ENCODE data around the gene CNGB1.
A peak's percentile ranks its signal among the peaks of the same experiment; 100 is the strongest.

The CNGB1 gene

DNA sequence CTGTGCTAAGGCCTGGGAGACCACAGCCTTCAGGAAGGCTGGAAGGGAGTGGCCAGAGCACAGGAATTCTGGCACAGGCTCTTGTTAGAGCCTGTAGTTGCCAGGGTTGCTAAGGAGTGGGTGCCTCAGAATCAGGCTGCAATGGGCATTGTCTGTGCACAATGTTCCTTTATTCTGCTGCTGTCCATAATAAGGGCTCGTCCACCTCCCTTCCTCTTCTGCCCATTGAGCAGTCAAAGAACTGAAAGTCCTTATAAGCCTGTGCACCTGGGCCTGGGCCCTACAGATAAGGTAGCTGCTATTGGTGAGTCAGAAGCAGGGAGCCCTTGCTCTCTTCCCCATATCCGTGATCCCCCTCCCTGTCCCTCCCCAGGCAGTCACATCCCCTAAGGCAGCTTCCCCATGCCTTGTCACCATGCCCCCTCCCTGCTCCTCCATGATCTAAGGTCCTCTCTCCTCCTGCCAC is 5.4 kb upstream of the CNGB1 start:
- no peak overlapping the region for H3K4me2 ChIP-seq (ENCODE audit: low read depth, low read length, poor library complexity, severe bottlenecking)
- H3K9me3 ChIP-seq (ENCODE audit: insufficient read depth, low read depth, low read length): no peaks in the 10 kb centered on the region
- H4K20me1 ChIP-seq (ENCODE audit: insufficient read depth, low read length, poor library complexity, severe bottlenecking): no peaks in the 10 kb centered on the region
- no peak overlapping the region for H3K9ac ChIP-seq (ENCODE audit: low read depth, low read length, poor library complexity, severe bottlenecking)
- H3K4me3 ChIP-seq (ENCODE audit: low read length, poor library complexity, severe bottlenecking): no peak overlapping the region
- H3K79me2 ChIP-seq (ENCODE audit: insufficient read depth, low read length): no peaks in the 10 kb centered on the region
- H2AFZ ChIP-seq (ENCODE audit: low read length): no peak overlapping the region
- no peaks in the 10 kb centered on the region for H3K9me2 ChIP-seq (replicated peaks; ENCODE audit: low read depth, low read length)
- H3K4me1 ChIP-seq (ENCODE audit: insufficient read depth, low read length, poor library complexity, severe bottlenecking): peaks cover 13% of the 10 kb centered on the region
- TF ChIP-seq EZH2phosphoT487 (IDR thresholded peaks at IDR 0.05; ENCODE audit: borderline replicate concordance): no peak
- TF ChIP-seq, protein P1, sequence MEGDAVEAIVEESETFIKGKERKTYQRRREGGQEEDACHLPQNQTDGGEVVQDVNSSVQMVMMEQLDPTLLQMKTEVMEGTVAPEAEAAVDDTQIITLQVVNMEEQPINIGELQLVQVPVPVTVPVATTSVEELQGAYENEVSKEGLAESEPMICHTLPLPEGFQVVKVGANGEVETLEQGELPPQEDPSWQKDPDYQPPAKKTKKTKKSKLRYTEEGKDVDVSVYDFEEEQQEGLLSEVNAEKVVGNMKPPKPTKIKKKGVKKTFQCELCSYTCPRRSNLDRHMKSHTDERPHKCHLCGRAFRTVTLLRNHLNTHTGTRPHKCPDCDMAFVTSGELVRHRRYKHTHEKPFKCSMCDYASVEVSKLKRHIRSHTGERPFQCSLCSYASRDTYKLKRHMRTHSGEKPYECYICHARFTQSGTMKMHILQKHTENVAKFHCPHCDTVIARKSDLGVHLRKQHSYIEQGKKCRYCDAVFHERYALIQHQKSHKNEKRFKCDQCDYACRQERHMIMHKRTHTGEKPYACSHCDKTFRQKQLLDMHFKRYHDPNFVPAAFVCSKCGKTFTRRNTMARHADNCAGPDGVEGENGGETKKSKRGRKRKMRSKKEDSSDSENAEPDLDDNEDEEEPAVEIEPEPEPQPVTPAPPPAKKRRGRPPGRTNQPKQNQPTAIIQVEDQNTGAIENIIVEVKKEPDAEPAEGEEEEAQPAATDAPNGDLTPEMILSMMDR (conservative IDR thresholded peaks at IDR 0.05; ENCODE audit: low read length): no peak
- no peaks in the 10 kb centered on the region for H3K27me3 ChIP-seq (ENCODE audit: insufficient read depth, low read length, poor library complexity, severe bottlenecking)
- H3F3A ChIP-seq (ENCODE audit: low read depth): no peaks in the 10 kb centered on the region
- H3K36me3 ChIP-seq (ENCODE audit: insufficient read depth, low read length): no peaks in the 10 kb centered on the region

DNA sequence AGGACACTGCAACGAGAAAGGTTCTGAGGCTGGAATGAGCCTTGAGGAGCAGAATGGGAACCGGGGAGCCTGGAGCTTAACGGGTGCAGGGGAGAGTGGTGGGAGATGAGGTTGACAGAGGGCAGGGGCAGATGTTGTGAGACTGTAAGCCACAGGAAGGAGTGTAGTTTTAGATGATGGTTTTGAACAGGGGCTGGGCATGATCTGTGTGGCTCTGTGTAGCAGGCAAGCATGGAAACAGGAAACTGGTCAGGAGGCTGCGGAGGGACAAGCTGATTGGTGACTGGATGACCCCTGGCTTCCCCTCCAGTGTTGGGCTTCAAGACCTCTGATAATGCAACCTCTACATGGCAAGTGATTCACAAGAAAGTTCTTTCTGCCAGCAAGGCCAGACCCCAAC is 1.4 kb upstream of the CNGB1 start:
- Histone ChIP-seq H3K79me2 (ENCODE audit: insufficient read depth, low read length) (no peaks in the 10 kb centered on the region), H3K4me2 (ENCODE audit: low read depth, low read length, poor library complexity, severe bottlenecking) (peak overlapping the region; percentile 51), H3K9me3 (ENCODE audit: insufficient read depth, low read depth, low read length) (no peaks in the 10 kb centered on the region), H3K9me2 (replicated peaks; ENCODE audit: low read depth, low read length) (no peaks in the 10 kb centered on the region), H3K9ac (ENCODE audit: low read depth, low read length, poor library complexity, severe bottlenecking) (peak overlapping the region; percentile 31), H3K27me3 (ENCODE audit: insufficient read depth, low read length, poor library complexity, severe bottlenecking) (no peaks in the 10 kb centered on the region), H2AFZ (ENCODE audit: low read length) (peak overlapping the region; percentile 31; the same call in 1 of the 2 replicates), H3K4me3 (ENCODE audit: low read length, poor library complexity, severe bottlenecking) (no peak overlapping the region), H3K4me1 (ENCODE audit: insufficient read depth, low read length, poor library complexity, severe bottlenecking) (peaks cover 20% of the 10 kb centered on the region), H3F3A (ENCODE audit: low read depth) (no peaks in the 10 kb centered on the region), H4K20me1 (ENCODE audit: insufficient read depth, low read length, poor library complexity, severe bottlenecking) (no peaks in the 10 kb centered on the region), H3K36me3 (ENCODE audit: insufficient read depth, low read length) (no peaks in the 10 kb centered on the region)
- TF ChIP-seq, protein P1 (conservative IDR thresholded peaks at IDR 0.05; ENCODE audit: low read length): no peak
- TF ChIP-seq EZH2phosphoT487 (IDR thresholded peaks at IDR 0.05; ENCODE audit: borderline replicate concordance): no peak

DNA sequence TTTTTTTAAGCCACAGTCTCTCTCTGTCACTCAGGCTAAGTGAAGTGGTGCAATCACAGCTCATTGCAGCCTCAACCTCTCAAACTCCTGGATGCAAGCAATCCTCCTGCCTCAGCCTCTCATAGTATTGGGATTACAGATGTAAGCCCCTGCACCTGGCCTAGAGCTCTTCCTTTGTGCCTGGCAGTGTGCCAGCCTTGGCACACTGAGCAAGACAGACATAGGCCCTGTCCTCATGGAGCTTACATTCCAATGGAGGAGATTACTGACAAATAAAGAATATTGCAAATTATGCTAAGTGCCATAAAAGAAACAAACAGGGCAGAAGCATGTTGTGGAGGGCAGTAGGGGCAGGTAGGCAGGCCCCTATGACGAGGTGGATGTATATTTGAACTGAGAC is 920 bp upstream of the CNGB1 start:
- Histone ChIP-seq H4K20me1 (ENCODE audit: insufficient read depth, low read length, poor library complexity, severe bottlenecking) (no peaks in the 10 kb centered on the region), H3K9me3 (ENCODE audit: insufficient read depth, low read depth, low read length) (no peaks in the 10 kb centered on the region), H3K4me2 (ENCODE audit: low read depth, low read length, poor library complexity, severe bottlenecking) (peak overlapping the region; percentile 51), H3K9ac (ENCODE audit: low read depth, low read length, poor library complexity, severe bottlenecking) (no peak overlapping the region), H3K79me2 (ENCODE audit: insufficient read depth, low read length) (no peaks in the 10 kb centered on the region), H3F3A (ENCODE audit: low read depth) (no peaks in the 10 kb centered on the region), H3K27me3 (ENCODE audit: insufficient read depth, low read length, poor library complexity, severe bottlenecking) (no peaks in the 10 kb centered on the region), H3K36me3 (ENCODE audit: insufficient read depth, low read length) (no peaks in the 10 kb centered on the region), H2AFZ (ENCODE audit: low read length) (0 out of 2 replicates have a peak overlapping the region, but pooled peaks have one; percentile 31), H3K4me1 (ENCODE audit: insufficient read depth, low read length, poor library complexity, severe bottlenecking) (peaks cover 20% of the 10 kb centered on the region), H3K4me3 (ENCODE audit: low read length, poor library complexity, severe bottlenecking) (no peak overlapping the region), H3K9me2 (replicated peaks; ENCODE audit: low read depth, low read length) (no peaks in the 10 kb centered on the region)
- no peak for TF ChIP-seq EZH2phosphoT487 (IDR thresholded peaks at IDR 0.05; ENCODE audit: borderline replicate concordance)

DNA sequence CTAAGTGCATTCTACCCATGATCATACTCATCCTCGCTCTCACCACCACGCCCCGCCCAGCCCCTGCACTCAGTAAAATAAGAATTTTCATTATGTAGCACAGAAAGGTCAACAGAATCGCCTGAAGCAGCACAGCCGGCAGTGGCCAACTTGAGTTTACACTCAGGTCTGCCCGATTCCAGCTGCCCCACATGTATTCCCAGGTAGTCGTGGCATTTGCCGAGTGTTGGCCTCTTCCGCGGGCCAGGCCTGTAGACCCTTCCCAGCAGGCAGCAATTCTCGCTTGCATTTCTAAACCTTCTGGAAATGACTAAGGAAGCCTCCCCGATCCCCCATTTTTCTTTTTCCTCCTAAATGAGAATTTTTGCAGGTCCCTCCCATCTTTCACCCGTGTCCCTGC is 609 bp downstream of the CNGB1 start:
- H3K36me3 ChIP-seq (ENCODE audit: insufficient read depth, low read length): no peaks in the 10 kb centered on the region
- H3K4me3 ChIP-seq (ENCODE audit: low read length, poor library complexity, severe bottlenecking): no peak overlapping the region
- H3K27me3 ChIP-seq (ENCODE audit: insufficient read depth, low read length, poor library complexity, severe bottlenecking): no peaks in the 10 kb centered on the region
- peaks cover 20% of the 10 kb centered on the region for H3K4me1 ChIP-seq (ENCODE audit: insufficient read depth, low read length, poor library complexity, severe bottlenecking)
- no peaks in the 10 kb centered on the region for H3K9me2 ChIP-seq (replicated peaks; ENCODE audit: low read depth, low read length)
- H4K20me1 ChIP-seq (ENCODE audit: insufficient read depth, low read length, poor library complexity, severe bottlenecking): no peaks in the 10 kb centered on the region
- no peak overlapping the region for H2AFZ ChIP-seq (ENCODE audit: low read length)
- TF ChIP-seq EZH2phosphoT487 (IDR thresholded peaks at IDR 0.05; ENCODE audit: borderline replicate concordance): no peak
- TF ChIP-seq, protein P1 (conservative IDR thresholded peaks at IDR 0.05; ENCODE audit: low read length): no peak
- H3K9me3 ChIP-seq (ENCODE audit: insufficient read depth, low read depth, low read length): no peaks in the 10 kb centered on the region
- no peaks in the 10 kb centered on the region for H3F3A ChIP-seq (ENCODE audit: low read depth)
- no peak overlapping the region for H3K9ac ChIP-seq (ENCODE audit: low read depth, low read length, poor library complexity, severe bottlenecking)
- no peak overlapping the region for H3K4me2 ChIP-seq (ENCODE audit: low read depth, low read length, poor library complexity, severe bottlenecking)
- no peaks in the 10 kb centered on the region for H3K79me2 ChIP-seq (ENCODE audit: insufficient read depth, low read length)

All from Loucy (cell line).